NCI-H2196 treated with DMSO at 0.1 percent for 48 hours (cell line): ENCODE results near the gene AURKB.
"Not testable (repeated sequence)": the region's sequence is repeated elsewhere in the genome, so short reads cannot be mapped to it uniquely, and the experiment has no call there.

Source experiments
- DNase-seq: peaks from one replicate; lab custom pipeline; 2025; ENCODE audit not compliant: unreplicated experiment; lab: John Stamatoyannopoulos, UW

AURKB gene

GRCh38 chr17:8189041-8189710 is 21.2 kb downstream of the AURKB start:
- no peak for DNase-seq

GRCh38 chr17:8188263-8188839 is 22.0 kb downstream of the AURKB start:
- no peak for DNase-seq

GRCh38 chr17:8187517-8188262 is 22.7 kb downstream of the AURKB start:
- DNase-seq, result peak; percentile 69

DNA sequence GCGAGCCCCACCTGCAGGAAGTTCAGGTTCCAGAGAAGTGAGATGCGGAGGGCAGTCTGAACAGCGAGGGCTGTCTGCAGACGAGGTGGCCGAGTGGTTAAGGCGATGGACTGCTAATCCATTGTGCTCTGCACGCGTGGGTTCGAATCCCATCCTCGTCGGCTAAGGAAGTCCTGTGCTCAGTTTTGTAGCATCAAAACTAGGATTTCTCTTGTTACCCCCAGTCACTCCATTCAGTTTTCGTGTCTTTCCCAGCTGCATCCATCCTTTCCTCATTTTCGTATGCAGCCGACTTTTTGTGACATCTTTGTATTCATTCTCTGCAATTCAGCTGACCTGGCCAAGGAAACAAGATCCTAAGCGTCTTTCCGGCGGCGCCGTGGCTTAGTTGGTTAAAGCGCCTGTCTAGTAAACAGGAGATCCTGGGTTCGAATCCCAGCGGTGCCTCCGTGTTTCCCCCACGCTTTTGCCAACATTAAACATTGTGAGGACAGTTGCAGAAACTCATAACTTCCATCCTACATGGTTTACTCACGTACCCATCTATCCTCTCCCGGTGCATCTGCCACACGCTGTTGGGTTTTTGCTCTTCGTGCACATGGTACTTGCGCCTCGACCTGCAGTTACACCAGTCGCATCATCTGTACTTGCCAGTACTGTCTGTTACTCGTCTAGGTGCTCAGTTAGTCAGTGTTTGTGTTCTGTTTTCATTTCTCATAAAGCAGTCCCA is 23.4 kb downstream of the AURKB start:
- DNase-seq, result peak; percentile 64

GRCh38 chr17:8186446-8186786 is 24.0 kb downstream of the AURKB start:
- no peak for DNase-seq

- no peak for DNase-seq
Observed at GRCh38 chr17:8185582-8186445, 24.6 kb downstream of the AURKB start.

GRCh38 chr17:8176998-8177731 is 33.2 kb downstream of the AURKB start:
- DNase-seq, result no peak

DNA sequence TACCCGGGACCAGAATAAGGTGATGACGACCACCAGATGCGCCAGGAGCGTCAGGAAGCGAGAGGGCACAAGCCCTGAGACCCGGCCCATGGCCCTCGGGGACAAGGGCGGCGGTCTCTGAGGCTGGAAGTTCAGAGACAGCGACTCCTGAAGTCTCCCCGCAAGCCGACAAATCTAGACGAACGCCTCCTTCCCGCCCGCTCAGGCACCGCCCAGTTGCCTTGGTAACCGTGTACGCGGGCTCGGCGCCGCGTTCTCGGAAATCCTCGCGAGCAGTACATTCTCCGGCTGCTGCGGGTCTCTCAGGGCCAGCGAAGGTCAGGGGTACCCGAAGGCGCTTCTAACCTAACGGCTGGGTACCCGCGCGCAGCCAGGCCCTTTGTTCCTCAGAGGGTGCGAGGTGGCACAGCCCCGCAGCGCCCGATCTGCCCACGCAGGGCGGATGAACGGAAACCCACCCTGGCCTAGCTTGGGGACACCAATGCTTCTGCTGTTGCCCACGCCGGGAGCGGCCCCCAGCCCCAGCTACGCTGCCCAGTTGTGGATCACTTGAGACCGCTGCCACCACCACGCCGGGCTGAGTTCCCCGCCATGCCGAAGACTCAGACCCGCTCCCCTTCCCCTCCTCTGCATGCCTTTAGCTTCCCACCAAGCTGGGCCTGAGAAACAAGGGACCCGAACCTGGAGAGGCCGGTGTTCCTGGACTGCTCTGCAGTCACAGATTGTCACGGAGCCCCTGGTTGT is 34.0 kb downstream of the AURKB start, which contains the start of gene TMEM107:
TMEM107 (minus strand) TSS at position 184 of the 744 bp plus-strand sequence; CDS start at position 90, 94 bp downstream.
- DNase-seq, result peak; percentile 28

GRCh38 chr17:8175795-8176196 is 34.6 kb downstream of the AURKB start:
- DNase-seq, result no peak

DNA sequence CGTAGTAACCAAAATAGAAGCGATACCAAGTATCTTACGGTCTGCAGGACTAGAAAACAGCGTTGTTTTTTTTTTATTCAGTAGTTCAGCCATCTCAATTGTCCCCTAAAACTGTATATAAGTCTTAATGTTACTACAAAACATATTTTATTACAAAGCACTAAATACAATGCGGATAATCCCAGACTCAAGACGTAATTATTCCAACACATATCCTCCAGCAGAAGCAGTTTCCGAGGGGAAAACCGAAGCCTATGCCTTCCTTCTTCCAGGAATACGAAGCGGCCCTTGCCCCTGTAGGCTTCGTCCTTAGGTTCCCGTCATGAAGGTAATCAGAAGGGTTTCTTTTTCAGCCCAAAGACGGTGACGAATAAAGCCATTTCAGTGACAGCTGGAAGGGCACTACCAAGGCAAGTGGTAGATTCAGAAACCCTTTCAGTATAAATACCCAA is 36.5 kb downstream of the AURKB start:
- no peak for DNase-seq

DNA sequence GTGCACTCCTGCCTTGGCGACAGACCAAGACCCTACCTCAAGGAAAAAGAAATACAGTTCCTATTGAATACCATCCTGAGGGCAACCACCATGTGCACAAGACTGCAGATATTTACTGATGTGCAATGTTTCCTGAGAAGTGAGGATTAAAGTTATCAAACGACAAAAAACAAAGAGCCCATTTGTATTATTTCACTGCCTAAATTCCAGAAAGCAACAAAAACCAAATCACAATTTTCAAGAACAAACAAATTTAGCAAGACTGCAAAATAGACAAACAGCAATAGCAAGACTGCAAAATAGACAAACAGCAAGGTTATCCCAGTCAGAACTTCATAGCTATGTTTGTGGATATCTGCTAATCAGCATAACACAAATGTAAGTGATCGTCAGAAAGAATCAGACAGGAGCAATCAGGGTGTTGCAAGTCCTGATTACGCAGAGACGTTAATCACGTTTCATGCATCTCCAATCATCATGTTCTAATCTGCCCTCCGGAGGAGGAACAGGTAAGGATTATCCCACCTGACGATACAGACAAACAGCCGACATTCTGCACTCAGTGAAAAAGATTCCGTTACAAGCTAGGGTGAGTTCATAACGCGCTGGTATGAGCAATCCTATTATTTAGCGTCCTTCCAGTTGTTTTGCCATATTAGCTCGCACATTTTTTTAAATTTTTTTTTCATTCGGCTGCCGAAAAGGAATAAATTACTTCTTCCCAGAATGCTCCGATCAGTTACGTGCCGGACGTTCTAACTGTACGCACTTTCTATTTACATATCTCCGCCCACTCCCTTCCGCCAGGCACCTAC is 37.1 kb downstream of the AURKB start:
- DNase-seq, result peak; percentile 39

- not testable (repeated sequence) for DNase-seq
Observed at GRCh38 chr17:8170186-8170585, 40.2 kb downstream of the AURKB start.

GRCh38 chr17:8167526-8167925 is 42.8 kb downstream of the AURKB start:
- DNase-seq, result no peak

DNA sequence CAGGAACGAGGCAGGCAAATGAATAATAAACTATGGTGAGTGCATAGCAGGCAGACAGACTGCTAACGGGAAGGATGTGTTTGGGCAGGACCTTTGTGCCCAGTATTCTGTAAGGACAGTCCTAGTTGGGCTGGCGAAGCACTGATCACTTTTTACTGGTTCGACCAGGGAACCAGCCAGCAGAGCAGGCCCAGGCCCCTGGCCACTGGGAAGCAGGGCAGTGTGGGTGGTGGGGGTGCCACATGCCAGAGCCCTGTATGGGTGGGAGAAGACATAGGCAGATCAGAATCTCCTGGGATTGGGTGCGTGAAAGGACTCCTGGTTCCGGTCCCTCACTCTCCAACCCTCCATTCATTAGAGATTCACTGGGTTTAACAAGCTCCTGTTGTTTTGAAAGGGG is 43.6 kb downstream of the AURKB start:
- no peak for DNase-seq

- no peak for DNase-seq
Observed at GRCh38 chr17:8164815-8165131, 45.6 kb downstream of the AURKB start.

GRCh38 chr17:8163978-8164814 is 46.2 kb downstream of the AURKB start:
- no peak for DNase-seq
